GM10248 (cell line): ENCODE measurements around the gene NEU4.

Experiments
- CTCF ChIA-PET: fragments of 300-600 bp; sonication (Branson Sonifier 250); formaldehyde crosslinking; extraction: SDS; loops from one replicate; lab custom pipeline; 2021; ENCODE audit warnings: antibody characterized with exemption; lab: Yijun Ruan, JAX
- POLR2A ChIA-PET: fragments of 350-650 bp; sonication (Branson Sonifier 250); formaldehyde crosslinking; extraction: SDS; loops from one replicate; lab custom pipeline; 2020; ENCODE audit warnings: antibody characterized with exemption; lab: Yijun Ruan, JAX
- DNase-seq: peaks from one replicate; pipeline ENCODE4 v3.0.0; 2012; ENCODE audit errors: extremely low spot score
- CTCF ChIP-seq: IDR thresholded peaks from 2 replicates; pipeline ENCODE4 v1.5.1; 2012; ENCODE audit warnings: mild to moderate bottlenecking, low read depth; ENCODE audit errors: extremely low read depth, missing control alignments, control extremely low read depth

Gene NEU4

DNA sequence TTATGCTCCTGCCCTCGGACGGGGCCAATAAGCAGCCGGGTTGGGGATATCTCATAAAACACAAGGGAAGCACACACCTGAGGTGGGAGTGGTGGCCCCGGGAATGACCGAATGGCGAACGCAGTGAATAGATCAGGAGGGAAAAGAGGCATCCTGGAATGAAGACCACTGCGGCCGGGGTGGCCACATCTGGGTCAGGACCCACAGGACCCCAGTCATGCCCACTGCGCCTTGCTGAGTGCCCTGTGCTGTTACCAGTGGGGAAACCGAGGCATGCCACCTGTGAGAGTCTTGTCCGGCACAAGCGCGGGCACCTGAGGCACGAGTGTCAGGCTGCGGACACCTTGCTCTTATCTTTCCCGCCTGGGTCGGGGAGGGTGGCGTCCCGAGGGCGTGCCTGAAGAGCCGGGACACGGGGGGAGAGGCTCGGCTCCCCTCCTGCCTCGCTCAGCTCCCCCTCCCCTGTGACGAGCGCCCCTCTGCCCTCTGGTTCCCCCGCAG, 48.1 kb downstream of the NEU4 start:
- POLR2A ChIA-PET: interaction anchor here (1.3 kb wide), 1 partner anchor 13 kb away, joined by 5 read pairs; no protein-coding TSS in a partner anchor
- CTCF ChIA-PET: interaction anchor here (1.7 to 1.8 kb wide), 2 partner anchors 16 to 22 kb away, joined by 4 to 6 read pairs; no protein-coding TSS in a partner anchor
- DNase-seq: no peak
- no peak for TF ChIP-seq CTCF

GRCh38 chr2:241857572-241858121, 48.7 kb downstream of the NEU4 start:
- ChIA-PET POLR2A (no interaction called here), CTCF (interaction anchor here (1.7 kb wide), 1 partner anchor 16 kb away, joined by 4 read pairs; no protein-coding TSS in a partner anchor)
- TF ChIP-seq CTCF: no peak
- no peak for DNase-seq

DNA sequence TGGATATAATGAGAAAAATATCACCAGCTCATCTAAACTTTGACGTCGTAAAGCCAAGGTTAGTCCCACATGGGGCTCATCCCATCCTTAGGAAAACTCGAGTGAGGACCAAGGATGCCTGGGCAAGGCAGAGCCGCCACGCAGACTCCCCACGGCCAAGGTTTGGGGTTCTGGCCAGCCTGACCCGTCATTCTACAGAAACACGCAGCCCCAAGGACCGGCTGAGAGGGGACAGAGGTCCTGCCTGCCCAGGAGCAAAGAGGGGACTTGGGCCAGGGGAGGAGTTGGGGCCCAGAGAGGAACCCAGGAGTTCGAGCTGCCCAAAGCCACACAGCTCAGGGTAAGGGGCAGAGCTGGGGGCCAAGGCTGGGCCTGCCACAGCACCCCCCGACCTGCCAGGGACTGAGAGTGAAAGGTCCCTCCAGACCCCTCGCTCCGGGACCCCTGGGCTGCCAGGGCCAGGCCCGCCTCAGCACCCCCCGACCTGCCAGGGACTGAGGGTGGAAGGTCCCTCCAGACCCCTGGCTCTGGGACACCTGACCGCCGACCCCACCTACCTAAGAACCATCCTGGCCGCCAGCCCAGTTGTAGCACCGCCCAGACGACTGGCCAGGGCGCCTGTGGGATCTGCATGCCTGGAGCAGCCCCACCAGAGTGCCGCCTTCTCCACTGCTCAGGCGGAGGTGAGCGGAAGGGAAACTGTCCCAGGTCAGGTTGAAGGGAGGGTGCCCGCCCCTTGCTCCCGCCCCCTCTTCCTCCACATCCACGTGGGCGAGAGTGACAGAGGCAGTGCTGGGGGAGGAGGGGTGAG, 49.4 kb downstream of the NEU4 start, which contains the start of gene PDCD1:
TSS of gene PDCD1 (minus strand) at position 689 of the 811 bp plus-strand sequence. CDS start at position 633, 56 bp downstream.
- CTCF ChIA-PET: interaction anchor here (2.5 kb wide), 1 partner anchor 20 kb away, joined by 17 read pairs; no protein-coding TSS in a partner anchor
- peak; percentile 86 for DNase-seq
- TF ChIP-seq CTCF: no peak
- POLR2A ChIA-PET: interaction anchor here (1.1 kb wide), 1 partner anchor 44 kb away, joined by 5 read pairs; no protein-coding TSS in a partner anchor

- no peak for TF ChIP-seq CTCF
- ChIA-PET CTCF (interaction anchor here (1.1 to 2.5 kb wide), 3 partner anchors 18 to 127 kb away, joined by 3 to 17 read pairs (median 6); no protein-coding TSS in a partner anchor), POLR2A (interaction anchor here (1.1 kb wide), 2 partner anchors 14 to 45 kb away, joined by 3 to 5 read pairs; no protein-coding TSS in a partner anchor)
- peak; percentile 63 for DNase-seq
Observed at GRCh38 chr2:241859017-241859435, 50.0 kb downstream of the NEU4 start.

DNA sequence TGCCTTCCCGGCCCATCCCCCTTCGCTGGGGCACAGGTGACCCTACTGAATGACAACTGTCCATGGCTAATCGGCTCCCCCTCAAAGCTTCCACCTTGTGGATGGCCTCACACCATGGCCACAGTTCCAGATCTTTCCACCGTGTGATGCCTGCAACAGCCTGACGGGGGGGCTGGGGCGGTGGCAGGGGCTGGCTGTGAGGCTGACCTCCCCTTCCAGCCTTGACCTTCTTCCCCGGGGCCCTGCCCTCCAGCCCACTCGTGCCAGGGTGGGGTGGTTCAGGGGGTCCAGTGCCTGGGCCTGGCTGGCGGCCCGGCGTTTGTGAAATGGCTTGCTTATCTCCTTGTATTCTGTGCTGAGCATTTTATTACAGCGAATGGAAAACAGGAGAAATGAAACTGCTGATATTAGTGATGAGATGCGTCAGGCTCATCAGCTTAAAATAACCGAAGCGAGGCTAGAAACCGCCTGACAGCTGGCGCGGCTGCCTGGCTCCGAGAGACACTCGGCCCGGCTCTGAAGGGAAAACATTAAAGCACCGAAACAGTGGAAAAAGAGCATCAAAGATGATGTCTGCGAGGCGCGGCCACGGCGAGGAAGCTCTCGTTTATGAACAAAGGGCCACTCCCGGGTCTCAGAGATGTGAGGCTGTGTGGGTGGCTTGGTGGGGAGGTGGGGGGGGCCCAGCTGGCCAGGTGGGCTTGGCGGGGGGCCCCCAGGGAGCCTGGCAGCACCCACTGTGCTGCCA, 50.6 kb downstream of the NEU4 start:
- CTCF ChIA-PET: interaction anchor here (1.0 to 2.5 kb wide), 5 partner anchors 9 to 159 kb away, joined by 3 to 17 read pairs (median 6); no protein-coding TSS in a partner anchor
- TF ChIP-seq CTCF: peak; percentile 6
- peak; percentile 87 for DNase-seq
- POLR2A ChIA-PET: interaction anchor here (0.6 to 1.1 kb wide), 2 partner anchors 14 to 35 kb away, joined by 3 to 4 read pairs; no protein-coding TSS in a partner anchor
